Hepatocyte (in vitro differentiated cells): Measurements from ENCODE around the gene CPED1.

Experiments
- EZH2 ChIP-seq: fragments of 200-600 bp; sonication (generic); IDR thresholded peaks from 2 replicates; pipeline ENCODE4 v1.6.1; 2016; ENCODE audit warnings: antibody characterized with exemption, mild to moderate bottlenecking, borderline replicate concordance
- EZH2phosphoT487 ChIP-seq: fragments of 200-600 bp; sonication (generic); IDR thresholded peaks from one replicate; pipeline ENCODE4 v1.6.1; 2018; ENCODE audit warnings: antibody characterized with exemption, mild to moderate bottlenecking, low read depth, moderate library complexity; ENCODE audit not compliant: unreplicated experiment, severe bottlenecking
- TF ChIP-seq, protein P1 (sequence below): fragments of 200-600 bp; sonication (generic); IDR thresholded peaks from 2 replicates; pipeline ENCODE4 v1.5.1; 2016; ENCODE audit warnings: antibody characterized with exemption, mild to moderate bottlenecking; ENCODE audit not compliant: poor library complexity

DNA sequence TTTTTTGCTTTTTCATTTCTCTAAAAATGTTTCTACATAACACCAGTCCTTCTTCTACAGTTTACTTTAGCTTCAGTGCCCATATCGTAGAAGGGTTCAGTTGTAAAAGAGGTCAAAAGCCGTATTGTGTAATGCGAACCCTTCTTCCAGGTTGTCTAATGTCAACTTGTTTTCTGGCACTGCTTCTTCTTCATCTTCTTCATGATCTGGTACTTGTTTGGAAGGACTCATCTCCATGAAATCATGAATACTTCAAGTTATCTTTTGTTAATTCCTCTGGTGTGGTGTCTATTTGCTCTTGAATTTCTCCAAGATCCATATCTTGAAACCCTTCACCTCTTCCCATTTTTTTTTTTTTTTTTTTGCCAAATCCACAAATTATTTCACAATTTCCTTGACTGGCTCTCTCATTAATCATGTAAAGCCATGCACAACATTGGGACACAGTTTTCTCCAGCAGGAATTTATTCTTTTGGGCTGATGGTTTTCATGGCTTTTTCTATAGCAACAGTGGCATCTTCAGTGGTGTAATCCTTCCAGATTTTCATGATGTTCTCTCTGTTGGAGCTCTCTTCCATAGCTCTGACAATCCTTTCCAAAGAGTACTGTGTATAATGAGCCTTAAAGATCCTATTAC lies 85.1 kb downstream of the CPED1 start:
- TF ChIP-seq, protein P1, sequence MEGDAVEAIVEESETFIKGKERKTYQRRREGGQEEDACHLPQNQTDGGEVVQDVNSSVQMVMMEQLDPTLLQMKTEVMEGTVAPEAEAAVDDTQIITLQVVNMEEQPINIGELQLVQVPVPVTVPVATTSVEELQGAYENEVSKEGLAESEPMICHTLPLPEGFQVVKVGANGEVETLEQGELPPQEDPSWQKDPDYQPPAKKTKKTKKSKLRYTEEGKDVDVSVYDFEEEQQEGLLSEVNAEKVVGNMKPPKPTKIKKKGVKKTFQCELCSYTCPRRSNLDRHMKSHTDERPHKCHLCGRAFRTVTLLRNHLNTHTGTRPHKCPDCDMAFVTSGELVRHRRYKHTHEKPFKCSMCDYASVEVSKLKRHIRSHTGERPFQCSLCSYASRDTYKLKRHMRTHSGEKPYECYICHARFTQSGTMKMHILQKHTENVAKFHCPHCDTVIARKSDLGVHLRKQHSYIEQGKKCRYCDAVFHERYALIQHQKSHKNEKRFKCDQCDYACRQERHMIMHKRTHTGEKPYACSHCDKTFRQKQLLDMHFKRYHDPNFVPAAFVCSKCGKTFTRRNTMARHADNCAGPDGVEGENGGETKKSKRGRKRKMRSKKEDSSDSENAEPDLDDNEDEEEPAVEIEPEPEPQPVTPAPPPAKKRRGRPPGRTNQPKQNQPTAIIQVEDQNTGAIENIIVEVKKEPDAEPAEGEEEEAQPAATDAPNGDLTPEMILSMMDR = no peak
- no peak for TF ChIP-seq EZH2phosphoT487
- TF ChIP-seq EZH2 = no peak
